Right ventricle myocardium superior (tissue), 1 donor: ENCODE results near the gene FUZ. TPM values are rescaled to one million over a fixed set of nuclear protein-coding genes. Genes with fewer than 3 reads are reported as not detected.

Experiments used
- ATAC-seq: fragments of 200-7000 bp; cut with Tn5 transposase; one replicate; pipeline ENCODE4 v1.9.1; 2020; ENCODE audit warnings: mild to moderate bottlenecking; ENCODE audit not compliant: poor library complexity
- DNase-seq: peaks from one replicate; pipeline ENCODE4 v3.0.0-alpha.2; 2020
- intact Hi-C: fragments of 100-400 bp; cut with DNase I; formaldehyde crosslinking; loops from one replicate; pipeline ENCODE4 v1.11.2; 2022
- long read RNA-seq: library from polyadenylated mRNA; unstranded; transcript quantifications from one replicate; pipeline ENCODE4 v2.0.0, GENCODE V29; 2021
- total RNA-seq: library from RNA; stranded (reverse); fragmentation: NEBNext Ultra II Directional; extraction: Animal tissue kit (Norgen Biotek cat#: 25700); gene quantifications from one replicate; pipeline ENCODE4 v1.2.1, GENCODE V29; 2021
- donor health status: DM: no; HTN: yes; CAD: no; lungs with severe emphysema.

The FUZ gene, protein sequence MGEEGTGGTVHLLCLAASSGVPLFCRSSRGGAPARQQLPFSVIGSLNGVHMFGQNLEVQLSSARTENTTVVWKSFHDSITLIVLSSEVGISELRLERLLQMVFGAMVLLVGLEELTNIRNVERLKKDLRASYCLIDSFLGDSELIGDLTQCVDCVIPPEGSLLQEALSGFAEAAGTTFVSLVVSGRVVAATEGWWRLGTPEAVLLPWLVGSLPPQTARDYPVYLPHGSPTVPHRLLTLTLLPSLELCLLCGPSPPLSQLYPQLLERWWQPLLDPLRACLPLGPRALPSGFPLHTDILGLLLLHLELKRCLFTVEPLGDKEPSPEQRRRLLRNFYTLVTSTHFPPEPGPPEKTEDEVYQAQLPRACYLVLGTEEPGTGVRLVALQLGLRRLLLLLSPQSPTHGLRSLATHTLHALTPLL
- total RNA-seq: 19.8 TPM
- long read RNA-seq, transcript FUZ-201 (11 exons, 1,675 nt): major isoform, 17 of 46 reads
- long read RNA-seq, partial matches to known transcripts: 8 of 46 reads
- long read RNA-seq, other reads (novel, unspliced or antisense): 17 of 46 reads

DNA sequence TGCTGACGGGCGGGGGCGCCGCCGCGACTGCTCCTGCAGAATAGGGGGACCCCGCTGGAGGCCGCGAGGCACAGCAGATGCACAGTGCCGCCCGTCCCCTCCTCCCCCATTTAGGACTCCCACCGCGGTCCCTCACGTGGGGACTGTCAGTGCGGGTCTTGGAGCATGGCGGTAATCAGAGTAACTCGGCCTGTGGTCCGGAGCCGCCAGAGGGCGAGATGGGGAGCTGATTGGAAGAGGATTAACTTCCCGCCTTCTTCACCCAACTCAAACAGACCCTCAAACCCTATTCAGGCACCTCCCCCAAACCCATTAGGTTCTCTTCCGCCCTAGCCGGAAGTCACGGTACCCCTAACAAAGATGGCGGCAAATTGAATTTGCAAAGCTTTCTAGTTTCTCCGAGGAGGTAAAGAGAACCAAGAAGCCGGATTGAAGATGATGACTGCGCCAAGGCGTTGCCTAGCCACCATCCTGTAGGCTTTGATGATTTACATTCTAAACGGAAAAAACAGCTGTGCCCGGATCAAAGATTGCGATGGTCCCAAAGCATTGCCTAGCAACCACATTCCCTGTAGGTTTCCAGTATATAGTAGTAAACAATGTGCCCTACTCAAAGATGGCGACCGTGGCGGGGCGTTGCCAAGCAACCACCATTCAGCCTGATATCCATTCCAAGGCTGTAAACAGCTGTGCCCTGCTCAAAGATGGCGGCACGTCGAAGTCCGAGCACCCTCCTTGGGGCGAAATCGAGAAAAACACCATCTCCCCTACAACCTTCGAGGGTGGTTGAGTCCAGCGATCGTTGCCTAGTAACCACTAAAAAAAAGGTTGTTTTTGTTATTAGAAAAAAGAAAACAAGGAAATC lies at the start of gene FUZ:
TSS of gene FUZ (minus strand) at position 296 of the 865 bp plus-strand sequence. CDS start at position 110, 186 bp downstream.
- intact Hi-C loops: no loop called here
- DNase-seq (peak; percentile 99), ATAC-seq (peak; percentile 71)

DNA sequence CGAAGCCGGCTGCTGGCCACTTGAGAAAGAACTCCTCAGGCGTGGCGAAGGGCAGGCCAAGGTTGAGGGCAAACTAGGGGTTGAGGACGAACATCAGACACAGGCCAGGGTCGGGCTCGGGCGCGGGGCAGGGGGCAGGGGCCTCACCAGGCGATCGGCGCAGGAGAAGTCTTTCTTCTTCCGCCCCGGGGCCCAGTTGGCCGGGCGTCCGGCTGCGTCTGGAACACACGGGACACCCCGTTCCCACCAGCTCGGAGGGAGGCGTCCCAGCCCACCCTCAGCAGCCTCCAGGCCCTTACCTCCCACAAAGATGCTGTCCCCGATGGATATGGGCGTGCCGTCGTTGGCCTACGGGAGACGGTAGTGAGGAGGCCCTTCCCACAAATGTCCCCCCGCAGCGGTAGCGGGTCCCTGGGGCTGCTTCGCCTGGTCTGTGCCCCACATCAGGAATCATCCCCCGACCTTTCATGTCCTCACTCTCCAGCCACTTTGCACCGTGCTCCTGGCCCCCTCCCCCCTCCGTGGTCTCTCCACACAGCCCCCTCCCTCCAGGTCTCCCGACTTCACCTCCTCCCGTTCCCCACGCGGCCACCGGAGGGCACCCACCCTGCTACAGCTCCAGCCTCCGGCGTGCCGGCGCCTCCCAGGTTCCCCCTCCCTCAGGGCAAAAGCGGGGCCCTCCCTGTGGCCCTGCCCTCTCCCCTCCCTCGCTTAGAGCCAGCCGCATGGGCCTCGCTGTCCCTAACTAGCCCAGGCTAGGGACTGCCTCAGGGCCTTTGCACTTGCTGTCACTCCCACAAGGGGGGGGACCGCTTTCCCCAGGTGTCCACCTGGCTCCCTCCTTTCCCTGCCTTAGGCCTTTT lies 49.5 kb upstream of the FUZ start:
- ATAC-seq: no peak
- peak; percentile 53 for DNase-seq
- intact Hi-C loops: loop anchor here (10.0 kb wide), 1 partner anchor 188 kb away; the partner anchor contains the start of gene PRMT1

DNA sequence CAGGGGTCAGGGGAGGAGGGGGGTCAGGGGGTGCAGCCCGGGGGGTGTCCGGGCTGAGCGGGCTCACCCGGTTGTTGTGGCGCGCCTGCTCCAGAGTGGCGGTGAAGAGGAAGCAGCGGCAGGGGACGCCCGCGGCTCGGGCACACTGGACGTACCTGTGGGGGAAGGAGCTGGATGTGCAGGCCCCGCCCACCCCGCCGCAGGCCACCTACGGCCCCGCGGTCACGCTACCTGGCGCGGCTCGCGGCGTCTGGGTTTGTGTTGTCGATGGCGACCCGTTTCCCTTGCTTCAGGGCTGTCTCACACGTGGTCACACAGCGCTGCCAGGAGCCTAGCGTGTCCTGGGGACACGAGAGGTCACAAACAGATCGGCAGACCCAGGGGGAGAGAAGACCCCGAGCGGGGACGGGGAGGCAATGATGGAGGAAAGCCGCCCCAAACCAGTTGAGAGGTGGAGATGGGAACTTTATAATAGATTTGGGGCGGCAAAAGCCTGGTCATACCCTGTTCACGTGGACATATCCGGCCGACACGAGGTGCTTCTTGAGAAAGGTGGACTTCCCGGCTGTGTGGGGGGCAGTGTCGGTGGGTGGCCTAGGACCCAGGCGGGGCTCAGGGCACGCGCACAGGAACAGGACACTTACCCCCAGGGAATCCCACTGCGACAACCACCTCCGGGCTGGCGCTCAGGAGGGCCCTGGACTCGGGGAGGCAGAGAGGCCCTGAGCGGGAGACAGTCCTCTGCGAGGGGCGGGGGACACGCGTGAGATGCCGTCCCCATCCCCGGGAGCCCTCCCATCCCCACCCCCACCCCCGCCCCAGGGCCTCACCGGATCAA lies 48.7 kb upstream of the FUZ start:
- DNase-seq: no peak

DNA sequence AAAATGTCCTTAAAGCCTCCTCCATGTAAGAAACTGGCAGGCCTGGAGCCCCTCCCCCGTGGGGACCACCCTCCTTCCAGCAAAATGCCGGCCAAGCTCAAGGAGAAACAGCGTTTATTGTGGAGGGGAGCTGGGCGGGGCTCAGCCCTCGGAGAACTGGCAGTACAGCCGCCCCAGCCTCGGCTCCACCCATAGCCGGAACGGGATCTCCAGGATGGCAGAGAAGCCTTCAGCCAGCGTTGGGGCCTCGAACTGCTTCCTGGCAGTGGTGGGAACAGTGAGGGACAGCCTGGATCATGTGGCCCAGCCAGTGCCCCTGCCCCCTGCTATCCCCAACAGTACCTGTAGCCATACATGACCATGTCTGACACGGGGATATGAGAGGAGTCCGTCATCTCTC lies 48.0 kb upstream of the FUZ start:
- no peak for ATAC-seq
- intact Hi-C loops: loop anchor here (10.0 kb wide), 1 partner anchor 186 kb away; the partner anchor contains the start of gene PRMT1
- DNase-seq: peak; percentile 81

More for the DNA sequence above, 48.7 kb upstream of the FUZ start:
- ATAC-seq: no peak
- intact Hi-C loops: loop anchor here (10.0 kb wide), 1 partner anchor 187 kb away; the partner anchor contains the start of gene PRMT1

DNA sequence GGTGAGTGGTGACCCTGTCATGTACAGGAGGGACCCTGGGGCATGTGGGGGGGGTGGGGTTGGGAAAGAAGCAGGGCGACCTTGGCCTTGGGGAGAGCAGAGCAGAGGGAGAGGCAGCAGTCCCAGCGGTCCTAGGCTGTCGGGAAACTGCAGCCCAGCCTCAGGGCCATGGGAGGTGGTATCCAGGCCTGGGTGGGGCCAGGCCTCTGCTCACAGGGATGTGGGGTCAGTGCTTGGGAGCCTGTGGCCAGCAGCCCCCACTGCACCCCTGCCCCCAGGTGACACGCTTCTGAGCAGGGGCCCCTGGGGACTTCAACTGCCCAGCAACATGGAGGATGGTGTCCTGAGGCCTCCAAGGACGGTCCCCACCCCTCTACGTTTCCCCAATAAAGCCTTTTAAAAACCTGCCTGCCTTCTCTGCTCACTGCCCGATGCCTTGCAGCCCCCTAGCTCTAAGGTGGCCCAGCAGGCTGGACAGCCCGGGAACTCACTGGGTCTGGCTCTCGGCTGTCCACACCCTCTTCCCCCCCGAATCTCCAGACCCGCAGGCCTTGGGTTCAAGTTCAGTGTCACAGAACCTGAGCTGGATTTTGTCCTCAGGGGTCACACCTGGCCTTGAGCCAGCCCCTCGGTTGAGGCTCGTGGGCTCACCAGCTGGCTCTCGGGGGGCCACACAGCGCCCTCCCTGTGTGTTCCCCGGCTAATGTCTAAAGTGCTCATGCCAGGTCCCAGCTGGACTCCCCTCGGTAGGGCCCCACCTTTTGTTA lies 47.4 kb upstream of the FUZ start:
- intact Hi-C loops: loop anchor here (10.0 kb wide), 1 partner anchor 186 kb away; the partner anchor contains the start of gene PRMT1
- DNase-seq (no peak), ATAC-seq (no peak)

DNA sequence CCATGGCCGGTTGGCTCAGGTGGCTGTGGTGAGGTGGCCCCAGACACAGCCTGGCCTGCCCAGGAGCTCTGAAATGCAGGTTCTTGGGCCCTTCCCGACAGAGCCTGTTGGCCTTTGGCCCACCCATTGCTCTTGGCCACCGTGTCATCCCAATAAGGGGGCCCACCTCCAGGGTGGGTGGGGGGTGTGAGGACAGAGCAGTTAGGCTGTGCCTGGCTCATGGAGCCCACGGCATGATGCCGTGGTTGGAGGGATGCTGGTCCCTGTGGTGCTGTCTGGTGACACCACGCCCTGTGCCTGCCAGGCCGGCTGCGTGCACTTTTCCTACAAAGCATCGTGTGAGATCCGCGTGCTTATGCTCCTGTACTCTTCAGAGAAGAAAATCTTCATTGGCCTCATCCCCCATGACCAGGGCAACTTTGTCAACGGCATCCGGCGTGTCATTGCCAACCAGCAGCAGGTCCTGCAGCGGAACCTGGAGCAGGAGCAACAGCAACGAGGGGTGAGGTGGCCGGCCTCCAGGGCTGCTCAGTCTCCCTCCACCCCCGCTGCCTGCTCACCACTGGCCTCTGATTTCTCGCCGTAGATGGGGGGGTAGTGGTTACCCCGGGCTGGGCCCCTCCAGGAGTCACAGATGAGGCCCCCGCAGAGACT lies 46.7 kb upstream of the FUZ start:
- intact Hi-C loops: loop anchor here (10.0 kb wide), 1 partner anchor 185 kb away; the partner anchor contains the start of gene PRMT1
- DNase-seq: no peak
- no peak for ATAC-seq

DNA sequence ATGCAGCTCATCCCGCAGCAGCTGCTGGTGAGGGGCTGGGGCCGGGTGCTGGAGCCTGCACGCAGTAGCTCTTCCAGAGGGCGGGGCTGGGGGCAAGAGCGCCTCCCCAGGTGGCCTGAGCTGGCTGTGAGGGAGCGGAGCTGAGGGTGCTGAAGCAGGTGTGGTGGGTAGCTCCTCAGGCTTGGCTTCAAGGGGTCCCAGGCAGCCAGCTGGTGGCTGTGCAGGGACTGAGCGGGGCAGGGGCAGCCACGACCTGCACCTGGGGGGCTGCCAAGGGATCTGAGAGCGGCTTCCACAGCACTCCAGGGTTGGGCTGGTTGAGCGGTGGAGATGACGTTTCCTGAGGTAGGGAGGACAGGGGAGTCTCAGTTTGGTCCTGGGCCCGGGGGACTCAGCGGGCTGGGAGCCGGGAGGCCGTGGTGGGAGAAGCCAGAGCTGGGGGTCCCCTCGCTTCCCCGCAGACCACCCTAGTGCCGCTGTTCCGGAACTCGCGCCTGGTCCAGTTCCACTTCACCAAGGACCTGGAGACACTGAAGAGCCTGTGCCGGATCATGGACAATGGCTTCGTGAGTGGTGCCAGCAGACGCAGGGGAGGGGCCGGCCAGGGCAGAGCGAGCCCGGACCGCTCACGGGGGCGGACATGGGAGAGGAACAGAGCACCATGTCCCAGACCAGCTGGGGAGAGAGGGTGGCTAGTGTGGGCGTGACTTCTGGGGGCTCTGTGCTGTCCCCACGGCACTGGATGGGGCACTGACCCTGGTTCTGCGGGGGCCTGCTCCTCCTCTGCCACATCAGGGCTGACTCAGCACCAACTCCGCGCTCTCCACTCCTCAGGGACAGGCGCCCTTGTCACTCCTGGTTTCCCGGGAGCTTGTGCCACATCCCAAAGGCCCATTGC lies 45.2 kb upstream of the FUZ start:
- DNase-seq (no peak), ATAC-seq (peak; percentile 0)
- intact Hi-C loops: no loop called here

DNA sequence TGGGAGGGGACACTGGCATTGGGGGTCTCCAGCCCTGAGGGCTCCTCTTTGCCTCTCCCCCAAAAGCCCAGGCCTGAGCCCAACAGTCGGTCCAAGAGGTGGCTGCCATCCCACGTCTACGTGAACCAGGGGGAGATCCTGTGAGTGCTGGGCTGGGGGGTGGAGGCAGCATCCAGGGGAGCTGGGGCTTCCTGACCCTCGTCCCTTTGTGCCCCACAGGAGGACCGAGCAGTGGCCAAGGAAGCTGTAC lies 44.7 kb upstream of the FUZ start:
- ATAC-seq (no peak), DNase-seq (no peak)
- intact Hi-C loops: no loop called here

DNA sequence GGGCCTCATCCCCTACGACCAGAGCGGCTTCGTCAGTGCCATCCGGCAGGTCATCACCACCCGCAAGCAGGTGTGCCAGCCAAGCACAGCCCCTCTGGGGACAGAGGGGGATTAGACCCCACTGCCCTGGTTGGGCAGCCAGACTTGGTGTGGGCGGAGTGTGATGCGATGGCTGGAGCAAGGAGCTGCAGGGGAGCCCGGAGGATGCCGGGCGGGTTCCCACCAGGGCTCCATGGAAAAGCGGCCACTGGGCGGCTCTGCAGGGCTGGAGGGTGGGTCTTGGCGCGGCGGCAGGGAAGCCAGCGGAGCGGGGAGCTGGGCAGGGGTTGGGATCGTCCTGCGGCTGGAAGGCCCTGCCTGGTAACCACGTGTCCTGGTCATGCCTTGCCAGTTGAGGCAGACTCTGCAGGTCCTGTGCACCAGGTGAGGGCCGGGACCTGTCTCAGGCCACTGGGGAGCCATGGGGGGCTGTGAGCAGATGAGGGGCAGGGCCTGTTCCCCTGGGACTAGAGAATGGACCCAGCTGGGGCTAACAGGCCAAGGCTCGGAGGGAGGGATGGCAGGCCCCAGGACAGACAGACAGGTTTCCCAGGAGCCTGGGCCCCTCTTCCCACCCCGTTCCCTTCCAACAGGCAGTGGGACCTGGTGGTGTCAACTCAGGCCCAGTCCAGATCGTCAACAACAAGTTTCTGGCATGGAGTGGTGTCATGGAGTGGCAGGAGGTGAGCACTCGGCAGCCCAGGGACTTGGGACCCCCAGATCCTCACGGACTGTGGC lies 44.2 kb upstream of the FUZ start:
- DNase-seq: no peak
- intact Hi-C loops: no loop called here
- ATAC-seq: no peak

DNA sequence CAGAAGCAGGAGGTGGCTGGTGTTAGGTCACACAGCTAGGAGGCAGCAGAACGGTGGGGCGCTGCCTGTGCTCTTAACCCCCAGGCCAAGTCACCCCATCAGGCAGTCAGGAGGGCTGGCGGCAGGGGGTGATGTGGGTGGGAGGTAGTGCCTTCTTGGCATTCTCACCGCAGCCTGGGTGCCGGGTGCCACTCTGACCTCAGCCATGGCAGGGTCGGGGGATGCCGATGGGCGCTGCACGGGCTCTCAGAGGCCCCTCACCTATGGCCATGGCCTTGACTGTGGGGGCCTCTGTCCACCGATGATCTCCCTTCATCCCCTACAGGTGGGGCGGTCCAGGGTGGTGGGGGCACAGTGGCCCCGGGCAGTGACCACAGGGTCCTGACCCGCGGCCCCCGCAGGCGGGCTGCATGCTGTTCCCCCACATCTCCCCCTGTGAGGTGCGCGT lies 43.5 kb upstream of the FUZ start:
- ATAC-seq: no peak
- intact Hi-C loops: no loop called here
- DNase-seq: no peak

DNA sequence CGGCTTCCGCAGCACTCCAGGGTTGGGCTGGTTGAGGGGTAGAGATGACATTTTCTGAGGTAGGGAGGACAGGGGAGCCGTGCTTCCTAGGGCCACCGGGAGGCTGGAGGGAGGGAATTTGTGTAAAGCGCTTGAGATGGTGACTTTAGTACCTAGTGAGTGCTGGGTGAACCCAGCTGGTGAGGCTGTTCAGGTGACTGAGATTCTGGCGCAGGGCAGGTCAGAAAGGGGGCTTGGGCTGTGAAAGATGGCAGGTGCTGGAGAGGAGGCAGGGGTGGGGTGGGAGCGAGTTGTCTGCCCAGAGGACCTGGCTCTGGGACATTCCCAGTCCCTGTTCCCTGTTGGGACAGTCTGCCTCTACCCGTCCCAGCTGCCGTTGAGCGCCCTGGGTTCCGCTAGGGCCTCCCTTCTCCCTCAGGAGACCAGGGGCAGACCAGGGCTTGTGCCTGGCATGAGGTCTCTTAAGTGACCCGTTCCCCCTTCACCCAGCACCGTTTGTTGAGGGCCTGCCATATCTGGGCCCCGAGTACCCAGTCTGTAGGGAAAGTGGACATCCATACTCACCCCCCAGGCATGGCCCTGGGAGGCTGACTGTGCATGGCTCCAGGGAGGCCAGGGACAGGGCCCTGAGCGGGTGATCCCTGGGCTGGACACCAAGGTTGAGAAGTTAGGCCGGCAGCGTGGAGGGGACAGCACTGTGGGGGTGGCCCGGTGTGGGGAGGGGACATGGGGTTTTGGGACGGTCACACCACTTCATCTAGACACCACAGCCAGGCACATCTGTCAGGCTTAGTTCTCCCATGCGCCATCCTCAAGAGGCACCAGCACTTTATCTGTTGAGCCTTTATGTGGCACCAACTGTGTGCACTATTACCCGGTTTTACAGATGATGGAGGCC lies 42.8 kb upstream of the FUZ start:
- DNase-seq (no peak), ATAC-seq (no peak)
- intact Hi-C loops: no loop called here

DNA sequence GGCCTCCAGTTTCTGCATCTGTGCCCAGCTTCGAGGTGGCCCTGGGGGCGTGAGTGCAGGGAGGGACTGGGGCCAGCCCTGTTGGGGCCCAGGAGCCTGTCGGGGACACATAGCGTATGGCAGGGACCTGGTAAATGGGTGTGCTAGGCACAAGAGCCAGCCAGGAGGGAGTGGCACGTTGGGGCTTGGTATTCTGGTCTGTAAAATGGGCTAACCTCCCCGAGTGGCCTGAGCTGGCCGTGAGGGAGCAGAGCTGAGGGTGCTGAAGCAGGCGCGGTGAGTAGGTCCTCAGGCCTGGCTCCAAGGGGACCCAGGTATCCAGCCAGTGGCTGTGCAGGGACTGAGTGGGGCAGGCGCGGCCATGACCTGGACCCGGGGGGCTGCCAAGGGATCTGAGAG lies 42.2 kb upstream of the FUZ start:
- ATAC-seq (no peak), DNase-seq (no peak)
- intact Hi-C loops: no loop called here

DNA sequence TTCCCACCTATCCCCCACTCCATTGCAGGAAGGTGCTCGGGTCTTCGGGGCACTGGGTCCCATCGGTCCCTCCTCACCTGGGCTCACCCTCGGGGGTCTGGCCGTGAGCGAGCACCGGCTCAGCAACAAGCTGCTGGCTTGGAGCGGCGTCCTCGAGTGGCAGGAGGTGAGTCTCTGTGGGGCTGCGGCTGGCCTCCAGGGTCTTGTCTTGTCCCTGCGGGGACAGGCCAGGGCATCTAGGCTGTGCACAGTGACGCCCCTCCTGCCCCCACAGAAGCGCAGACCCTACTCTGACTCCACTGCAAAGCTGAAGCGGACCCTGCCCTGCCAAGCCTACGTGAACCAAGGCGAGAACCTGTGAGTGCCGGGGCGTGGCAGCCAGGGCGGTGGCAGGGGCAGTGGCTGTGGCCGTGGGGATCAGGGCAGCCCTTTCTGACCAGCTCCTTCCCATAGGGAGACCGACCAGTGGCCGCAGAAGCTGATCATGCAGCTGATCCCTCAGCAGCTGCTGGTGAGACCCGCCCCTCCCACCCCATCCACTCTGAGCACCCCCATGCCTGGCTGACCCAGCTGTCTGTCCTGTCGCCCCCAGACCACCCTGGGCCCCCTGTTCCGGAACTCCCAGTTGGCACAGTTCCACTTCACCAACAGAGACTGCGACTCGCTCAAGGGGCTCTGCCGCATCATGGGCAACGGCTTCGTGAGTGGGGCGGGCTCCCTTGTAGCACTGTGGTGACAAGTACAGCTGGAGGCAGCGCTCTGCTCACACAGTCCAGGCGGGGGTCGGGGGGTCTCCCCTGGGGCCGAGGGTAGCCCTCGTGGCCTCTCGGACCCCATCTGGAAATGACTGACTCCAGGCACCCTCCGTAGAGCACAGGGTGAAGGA lies 41.5 kb upstream of the FUZ start:
- no peak for ATAC-seq
- intact Hi-C loops: loop anchor here (5.0 kb wide), 1 partner anchor 37 kb away; the partner anchor contains the start of gene MED25
- no peak for DNase-seq
